Measurements from ENCODE around the gene POU2AF3.
"Not testable (repeated sequence)": the region's sequence is repeated elsewhere in the genome, so short reads cannot be mapped to it uniquely, and the experiment has no call there.

Gene POU2AF3

DNA sequence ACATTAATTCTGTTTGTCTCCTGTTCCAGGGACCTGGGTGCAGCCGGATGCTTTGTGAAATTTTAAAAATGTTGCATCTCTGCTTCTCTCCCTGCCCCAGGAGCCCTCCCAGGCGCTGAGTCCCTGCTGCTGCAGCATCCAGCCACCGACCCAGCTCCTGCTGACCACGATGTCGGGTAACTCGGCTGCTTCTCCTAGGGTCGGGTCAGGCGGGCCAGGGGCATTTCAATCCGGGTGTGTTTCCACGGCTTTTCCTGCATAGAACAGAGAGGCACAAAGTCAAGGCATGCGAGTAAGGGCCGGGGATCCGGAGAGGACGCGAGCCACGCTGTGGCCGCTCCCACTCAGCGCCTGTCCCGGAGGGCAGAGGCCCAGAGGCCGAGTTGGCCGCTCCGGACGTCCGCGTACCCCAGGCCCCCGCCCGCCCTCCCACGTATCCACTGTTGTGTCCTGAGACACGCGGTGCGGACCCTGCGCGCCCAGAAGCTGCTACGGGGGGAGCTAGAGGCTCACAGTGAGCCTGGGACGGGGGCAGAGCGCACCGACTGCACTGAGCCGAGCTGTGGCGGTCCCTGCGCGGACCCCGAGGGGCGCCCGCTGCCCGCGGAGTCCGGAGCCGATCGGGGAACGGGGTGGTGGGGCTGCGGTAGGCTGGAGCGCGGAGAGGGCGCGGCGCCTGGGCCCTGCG, at the start of gene POU2AF3:
Gene POU2AF3 (plus strand): TSS at position 134 of the 688 bp plus-strand sequence. CDS start 36 bp downstream, at position 170.
- DNase-seq = peak; percentile 4

GRCh38 chr11:111250936-111251335, 47.4 kb upstream of the POU2AF3 start:
- no peak for DNase-seq

- no peak for DNase-seq
These were observed 45.2 kb upstream of the POU2AF3 start for GRCh38 chr11:111253131-111253530.

- DNase-seq = no peak
These were observed 44.7 kb upstream of the POU2AF3 start for GRCh38 chr11:111253630-111254029.

GRCh38 chr11:111258046-111258445, 40.3 kb upstream of the POU2AF3 start:
- peak; percentile 48 for DNase-seq

GRCh38 chr11:111259896-111260295, 38.5 kb upstream of the POU2AF3 start:
- DNase-seq = no peak

DNA sequence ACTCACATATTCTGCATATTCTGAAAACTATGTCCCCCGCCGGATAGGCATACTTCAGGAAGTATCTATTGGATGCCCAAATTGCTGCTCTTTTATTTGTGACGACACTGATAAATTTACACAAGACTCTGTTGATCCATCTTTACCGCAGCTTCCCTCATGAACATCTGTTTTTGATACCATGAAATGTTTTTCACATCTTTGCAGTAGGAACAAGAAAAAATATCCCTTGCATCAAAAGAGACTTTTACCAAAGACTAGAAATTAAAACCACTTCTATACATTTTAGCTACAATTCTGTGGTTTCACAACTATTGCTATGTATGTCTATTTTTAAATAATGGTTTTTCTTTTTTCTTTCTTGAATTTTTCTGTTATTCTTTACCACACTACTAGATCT, 37.5 kb upstream of the POU2AF3 start:
- no peak for DNase-seq

DNA sequence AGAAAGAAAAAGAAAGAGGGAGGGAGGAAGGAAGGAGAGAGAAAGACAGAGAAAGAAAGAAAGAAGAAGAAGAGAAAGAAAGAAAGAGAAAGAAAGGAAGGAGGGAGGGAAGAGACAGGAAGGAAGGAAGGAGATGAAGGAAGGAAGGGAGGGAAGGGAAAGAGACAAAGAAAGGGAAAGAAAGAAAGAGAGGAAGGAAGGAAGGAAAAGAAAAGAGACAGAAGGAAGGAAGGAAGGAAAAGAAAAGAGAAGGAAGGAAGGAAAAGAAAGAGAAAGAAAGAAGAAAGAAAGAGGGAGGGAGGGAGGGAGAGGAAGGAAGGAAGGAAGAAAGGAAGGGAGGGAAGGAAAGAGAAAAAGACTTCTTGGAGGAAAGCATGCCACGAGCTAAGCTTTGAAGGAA, 33.7 kb upstream of the POU2AF3 start:
- no peak for DNase-seq

DNA sequence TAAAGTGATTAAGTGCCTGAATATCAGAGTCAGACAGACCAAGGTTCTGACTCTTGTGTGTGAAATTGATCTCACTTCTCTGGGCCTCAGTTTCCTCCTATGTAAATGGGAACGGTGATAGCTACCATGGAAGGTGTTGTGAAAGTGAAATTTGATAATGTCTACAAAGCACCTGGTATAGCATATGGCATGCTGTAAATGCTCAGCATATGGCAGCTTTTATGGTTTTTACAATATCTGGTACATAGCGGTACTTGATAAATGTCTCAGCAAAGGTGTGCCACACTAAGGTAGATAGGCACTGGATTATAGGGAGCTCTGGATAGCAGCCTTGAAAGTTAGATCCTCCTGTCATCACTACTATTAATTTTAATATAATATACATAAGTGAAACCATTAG, 32.9 kb upstream of the POU2AF3 start:
- no peak for DNase-seq

GRCh38 chr11:111268303-111268702, 30.0 kb upstream of the POU2AF3 start:
- DNase-seq = not testable (repeated sequence)

DNA sequence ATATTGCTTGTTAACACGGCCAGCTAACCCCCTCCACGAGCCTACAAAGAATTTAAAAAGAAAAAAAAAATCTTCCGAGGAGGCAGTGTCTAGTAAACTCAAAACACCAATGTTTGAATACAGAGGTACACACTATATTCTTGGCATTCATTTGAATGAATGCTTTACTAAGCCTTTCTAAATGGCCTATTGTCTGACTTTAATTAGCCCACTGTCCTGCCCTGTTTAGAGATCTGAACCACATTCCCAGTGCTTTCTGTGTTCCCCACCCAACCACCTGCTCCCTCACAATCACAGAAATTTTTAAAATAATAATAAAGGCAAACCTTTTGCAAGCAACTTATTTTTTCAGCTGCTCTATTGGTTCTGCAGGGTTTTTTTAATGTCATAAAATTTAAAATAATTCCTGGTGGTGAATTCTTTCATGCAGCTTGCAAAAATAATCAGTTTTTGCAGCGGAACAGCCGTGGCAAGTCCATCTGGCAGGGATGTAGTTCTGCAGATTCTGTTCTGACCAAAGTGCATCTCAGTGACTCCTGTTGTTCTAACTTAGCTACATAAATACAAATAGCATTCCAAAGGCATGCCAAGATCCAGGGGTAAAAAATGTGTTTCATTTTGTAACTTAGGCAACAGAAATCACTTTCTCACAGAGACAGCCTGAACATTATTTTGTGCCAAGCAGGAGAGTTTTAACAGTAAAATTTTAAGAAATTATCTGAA, 29.0 kb upstream of the POU2AF3 start:
- DNase-seq = no peak

GRCh38 chr11:111272420-111272819, 25.9 kb upstream of the POU2AF3 start:
- DNase-seq = no peak

DNA sequence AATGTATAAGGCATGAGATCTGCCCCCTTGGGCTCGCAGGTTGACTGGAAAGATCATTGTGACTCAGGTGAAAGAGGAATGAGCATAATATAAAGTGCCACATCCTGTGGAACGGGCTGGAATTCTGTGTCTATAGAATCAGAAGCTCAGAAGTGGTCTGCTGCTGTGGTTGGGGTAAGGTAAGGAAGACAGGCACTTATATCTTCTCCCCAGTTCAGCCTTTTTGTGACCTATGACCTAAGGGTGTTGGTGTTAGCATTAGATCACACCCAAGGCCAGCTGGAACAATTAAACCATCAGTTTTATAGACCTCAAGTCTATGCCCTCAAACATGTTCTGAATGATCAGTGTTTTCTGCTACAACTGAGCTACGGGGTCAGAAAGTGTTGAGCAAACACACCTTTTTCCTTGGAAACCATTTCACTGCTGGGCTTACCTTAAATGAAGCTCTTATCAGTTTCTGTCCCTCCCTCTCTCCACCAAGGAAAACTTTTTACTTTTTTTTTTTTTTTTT, 15.7 kb upstream of the POU2AF3 start:
- no peak for DNase-seq

DNA sequence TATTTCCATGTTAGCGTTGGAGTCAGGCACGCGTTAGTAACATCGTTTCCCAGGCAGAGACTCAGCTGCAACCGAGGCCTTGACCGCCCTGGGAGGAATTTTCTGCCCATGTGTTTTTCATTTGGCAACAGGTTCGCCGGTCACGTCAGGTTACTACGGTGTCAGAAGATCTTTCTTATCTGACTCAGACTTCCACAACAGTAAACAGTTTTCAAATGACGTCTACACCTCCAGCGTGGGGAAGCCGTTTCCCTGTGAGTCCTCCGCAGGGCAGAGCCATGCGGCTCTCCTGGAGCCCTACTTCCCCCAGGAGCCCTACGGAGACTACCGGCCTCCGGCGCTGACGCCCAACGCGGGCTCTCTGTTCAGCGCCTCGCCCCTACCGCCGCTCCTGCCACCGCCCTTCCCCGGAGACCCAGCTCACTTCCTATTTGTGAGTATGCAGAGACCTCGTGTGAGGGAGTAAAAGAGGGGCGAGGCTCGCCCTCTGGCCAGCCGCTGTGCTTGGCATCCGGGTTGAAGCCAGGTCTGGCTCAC, 14.3 kb upstream of the POU2AF3 start:
- peak; percentile 10 for DNase-seq

DNA sequence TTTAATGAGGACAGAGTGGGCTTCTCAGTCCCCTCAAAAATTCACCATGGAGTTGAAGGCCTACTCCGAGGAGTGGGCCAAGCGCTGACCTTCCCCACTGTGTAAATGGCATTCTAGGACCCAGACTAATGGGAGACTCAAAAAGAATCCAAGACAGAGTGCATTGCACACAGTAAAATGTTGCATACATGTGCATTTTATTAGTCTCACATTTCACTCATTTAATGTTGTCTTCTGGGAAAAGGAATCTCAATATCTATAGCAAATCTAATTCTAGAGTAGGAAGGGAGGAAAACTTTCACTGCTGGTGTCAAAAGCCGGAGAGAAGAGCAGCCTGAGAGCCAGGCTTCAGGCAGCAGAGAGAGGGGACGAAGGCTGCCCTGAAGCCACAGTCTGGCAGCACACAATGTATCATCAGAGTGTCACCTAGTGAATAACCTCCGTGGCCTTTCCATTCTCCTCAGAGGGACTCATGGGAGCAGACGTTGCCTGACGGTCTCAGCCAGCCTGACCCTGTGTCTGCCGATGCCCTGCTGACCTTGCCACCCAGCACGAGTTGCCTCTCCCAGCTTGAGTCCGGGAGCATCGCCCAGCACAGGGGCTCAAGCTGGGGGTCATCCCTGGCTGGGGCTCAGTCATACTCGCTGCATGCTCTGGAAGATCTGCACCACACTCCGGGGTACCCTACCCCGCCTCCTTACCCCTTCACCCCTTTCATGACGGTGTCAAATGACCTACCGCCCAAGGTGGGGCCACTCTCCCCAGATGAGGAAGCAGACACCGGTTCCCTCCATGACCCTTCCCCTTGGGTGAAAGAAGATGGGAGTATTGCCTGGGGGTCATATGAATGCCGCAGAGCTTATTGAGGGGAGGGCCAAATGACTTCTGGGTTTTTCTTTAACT, 12.9 kb upstream of the POU2AF3 start:
- DNase-seq = no peak

DNA sequence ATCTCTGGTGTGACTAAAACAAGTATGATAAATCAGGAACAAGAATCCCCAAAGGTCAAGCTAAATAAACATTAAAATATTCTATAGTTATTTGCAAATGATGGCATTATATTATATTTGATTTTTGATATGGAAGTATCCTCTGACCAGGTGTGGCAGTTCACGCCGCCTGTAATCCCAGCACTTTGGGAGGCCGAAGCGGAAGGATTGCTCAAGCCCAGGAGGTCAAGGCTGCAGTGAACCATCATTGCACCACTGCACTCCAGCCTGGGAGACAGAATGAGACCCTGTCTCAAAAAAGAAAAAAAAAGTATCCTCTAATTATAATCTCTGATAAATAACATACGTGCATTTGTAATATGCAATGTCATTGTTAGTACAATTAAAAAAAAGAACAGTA, 6.6 kb upstream of the POU2AF3 start:
- DNase-seq = no peak

GRCh38 chr11:111292408-111292807, 5.9 kb upstream of the POU2AF3 start:
- not testable (repeated sequence) for DNase-seq

DNA sequence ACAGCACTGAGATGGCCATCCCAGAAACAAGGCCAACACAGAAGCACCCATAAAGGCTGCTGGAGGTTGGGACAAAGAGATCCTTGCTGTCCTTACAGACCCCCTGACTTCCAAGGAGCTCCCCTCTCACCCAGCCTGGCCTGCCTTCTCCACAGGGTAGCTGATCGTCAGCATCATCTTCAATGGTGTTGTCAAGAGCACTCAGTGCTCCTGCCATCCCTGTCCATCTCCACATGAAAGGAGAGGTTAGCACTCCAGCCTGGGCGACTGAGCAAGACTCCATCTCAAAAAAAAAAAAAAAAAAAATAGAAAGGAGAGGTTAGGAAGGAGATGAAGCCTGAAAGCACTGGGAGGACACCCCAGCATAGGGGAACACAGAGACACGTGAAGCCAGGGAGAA, 2.1 kb upstream of the POU2AF3 start:
- no peak for DNase-seq

- no peak for DNase-seq
These were observed 650 bp upstream of the POU2AF3 start for GRCh38 chr11:111297696-111298095.

- peak; percentile 26 for DNase-seq
These were observed 1.0 kb downstream of the POU2AF3 start for GRCh38 chr11:111299101-111300026.

DNA sequence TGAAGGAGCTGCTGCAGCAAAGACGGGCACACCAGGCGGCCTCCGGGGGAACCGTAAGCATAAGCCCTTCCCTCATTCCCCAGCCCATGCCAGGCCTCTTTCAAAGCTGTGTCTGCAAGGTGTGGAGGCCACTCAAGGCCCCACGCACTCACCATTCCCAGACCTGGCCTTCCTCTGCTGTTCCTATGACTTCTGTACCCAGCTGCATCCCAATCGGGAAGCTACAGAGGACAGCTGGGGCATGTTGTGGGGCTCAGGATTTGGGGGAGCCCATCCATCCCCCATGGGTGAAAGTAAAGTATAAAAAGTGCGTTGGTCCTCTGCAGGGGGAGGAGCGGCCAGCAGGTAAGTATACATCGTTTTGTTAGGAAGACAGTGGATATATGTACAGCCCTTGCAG, 2.2 kb downstream of the POU2AF3 start:
- no peak for DNase-seq

Measured in hematopoietic multipotent progenitor cell treated with erythropoietin and hydrocortisone succinate and interleukin-3 and kit ligand, for 4 days (in vitro differentiated cells).